B cell (primary cell): ENCODE measurements around the gene BIVM.

Source experiments
- CTCF ChIP-seq: fragments of 200-600 bp; IDR thresholded peaks from one replicate; pipeline ENCODE4 v1.8.0; 2022; ENCODE audit warnings: antibody characterized with exemption, mild to moderate bottlenecking
- EZH2 ChIP-seq: IDR thresholded peaks from 2 replicates; pipeline ENCODE4 v1.6.1; 2012; ENCODE audit warnings: borderline replicate concordance, low read depth, mild to moderate bottlenecking, moderate library complexity, low read length; ENCODE audit not compliant: insufficient read depth, poor library complexity, severe bottlenecking

- TF ChIP-seq CTCF: no peak
- TF ChIP-seq EZH2: no peak
Observed at GRCh38 chr13:102761071-102761470, 37.8 kb upstream of the BIVM start.
